ENCODE measurements around the gene ERG28. TPM values are rescaled to one million over a fixed set of nuclear protein-coding genes. Genes with fewer than 3 reads are reported as not detected.
A peak's percentile ranks its signal among the peaks of the same experiment; 100 is the strongest.

Gene ERG28
- total and polyA plus RNA-seq, 2 donors (not counting 1 experiment from before 2014, with no cell fraction given): 4.9 to 11.7 TPM

DNA sequence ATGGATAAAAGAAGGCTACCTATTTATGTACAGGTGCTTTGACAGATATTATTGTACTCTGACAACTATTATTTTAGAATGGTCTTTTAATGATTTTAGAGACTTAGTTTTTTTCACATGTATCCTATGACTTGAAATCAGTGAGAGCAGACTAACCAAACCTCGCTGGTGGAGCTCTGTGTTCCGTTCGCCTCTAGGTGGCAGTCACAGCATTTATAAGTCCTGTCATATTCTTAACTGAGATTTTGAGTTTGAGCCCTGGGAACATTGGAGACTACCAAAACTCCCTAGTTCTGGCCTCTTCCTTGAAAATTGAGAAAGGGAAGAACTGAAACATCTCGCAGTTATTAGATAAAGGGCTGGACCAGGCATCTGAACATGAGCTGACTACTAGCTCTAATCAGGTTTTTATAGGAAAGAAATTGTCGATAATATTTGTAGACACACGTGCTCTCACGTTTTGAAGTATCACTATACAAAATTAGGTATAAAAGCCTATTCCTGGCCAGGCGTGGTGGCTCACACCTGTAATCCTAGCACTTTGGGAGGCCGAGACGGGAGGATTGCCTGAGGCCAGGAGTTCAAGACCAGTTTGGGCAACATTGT, 48.6 kb upstream of the ERG28 start:
- POLR2A ChIA-PET: no interaction called here
- ATAC-seq (ENCODE audit: low read depth): peak; percentile 51
- no peak for TF ChIP-seq EZH2 (IDR thresholded peaks at IDR 0.05; ENCODE audit: borderline replicate concordance, insufficient read depth, low read depth, low read length, poor library complexity, severe bottlenecking)
- TF ChIP-seq, protein P1, sequence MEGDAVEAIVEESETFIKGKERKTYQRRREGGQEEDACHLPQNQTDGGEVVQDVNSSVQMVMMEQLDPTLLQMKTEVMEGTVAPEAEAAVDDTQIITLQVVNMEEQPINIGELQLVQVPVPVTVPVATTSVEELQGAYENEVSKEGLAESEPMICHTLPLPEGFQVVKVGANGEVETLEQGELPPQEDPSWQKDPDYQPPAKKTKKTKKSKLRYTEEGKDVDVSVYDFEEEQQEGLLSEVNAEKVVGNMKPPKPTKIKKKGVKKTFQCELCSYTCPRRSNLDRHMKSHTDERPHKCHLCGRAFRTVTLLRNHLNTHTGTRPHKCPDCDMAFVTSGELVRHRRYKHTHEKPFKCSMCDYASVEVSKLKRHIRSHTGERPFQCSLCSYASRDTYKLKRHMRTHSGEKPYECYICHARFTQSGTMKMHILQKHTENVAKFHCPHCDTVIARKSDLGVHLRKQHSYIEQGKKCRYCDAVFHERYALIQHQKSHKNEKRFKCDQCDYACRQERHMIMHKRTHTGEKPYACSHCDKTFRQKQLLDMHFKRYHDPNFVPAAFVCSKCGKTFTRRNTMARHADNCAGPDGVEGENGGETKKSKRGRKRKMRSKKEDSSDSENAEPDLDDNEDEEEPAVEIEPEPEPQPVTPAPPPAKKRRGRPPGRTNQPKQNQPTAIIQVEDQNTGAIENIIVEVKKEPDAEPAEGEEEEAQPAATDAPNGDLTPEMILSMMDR (IDR thresholded peaks at IDR 0.05): peak; percentile 86
- no peak overlapping the region for H3K4me2 ChIP-seq (replicated peaks; ENCODE audit: low read depth, low read length, poor library complexity, severe bottlenecking)
- H3K36me3 ChIP-seq (replicated peaks in 1 of 2; ENCODE audit: control extremely low read depth in 1 of 2, control insufficient read depth in 1 of 2, extremely low read depth in 1 of 2, insufficient read depth in 2 of 2, low read length in 1 of 2): peaks cover 3 to 7% of the 10 kb centered on the region in 2 experiments
- no peaks in the 10 kb centered on the region for H3K4me1 Mint-ChIP-seq
- H3K79me2 ChIP-seq (ENCODE audit: control insufficient read depth, insufficient read depth, low read length): no peaks in the 10 kb centered on the region
- no peak overlapping the region for H3K9ac ChIP-seq (ENCODE audit: low read length)
- intact Hi-C loops (cut with micrococcal nuclease): loop anchor here (1.0 to 5.0 kb wide), 2 partner anchors 173 to 273 kb away; no protein-coding TSS in a partner anchor
- 88% methylated on average over 2 of the region's 10 CpGs for WGBS (ENCODE audit: insufficient coverage)
- no peaks in the 10 kb centered on the region for H4K20me1 ChIP-seq (ENCODE audit: control insufficient read depth, insufficient read depth, low read length, poor library complexity, severe bottlenecking)
- no peaks in the 10 kb centered on the region for H3K27me3 ChIP-seq (replicated peaks in 1 of 4; ENCODE audit: control extremely low read depth in 1 of 4, control insufficient read depth in 3 of 4, insufficient read depth in 4 of 4, low read length in 3 of 4)
- H3K4me3 ChIP-seq (ENCODE audit: control extremely low read depth in 1 of 5, extremely low read depth in 1 of 5, insufficient read depth in 1 of 5, low read depth in 2 of 5, low read length in 4 of 5): no peak overlapping the region
- no peak overlapping the region for H3K4me3 Mint-ChIP-seq
- no peak overlapping the region for H3K27ac ChIP-seq (ENCODE audit: low read length in 2 of 2)
- no peaks in the 10 kb centered on the region for H3K9me3 ChIP-seq (ENCODE audit: control extremely low read depth in 1 of 3, control insufficient read depth in 2 of 3, insufficient read depth in 1 of 3, low read length in 2 of 3)
- no peak overlapping the region for H3K27ac Mint-ChIP-seq
- no peaks in the 10 kb centered on the region for H3K4me1 ChIP-seq (ENCODE audit: control insufficient read depth in 2 of 2, insufficient read depth in 2 of 2, low read length in 2 of 2)
- CTCF ChIA-PET: interaction anchor here (0.6 to 8.5 kb wide), 32 partner anchors 9 to 1969 kb away, joined by 3 to 197 read pairs (median 4); partner anchors contain the start of genes FLVCR2, IFT43 and TGFB3
- peak; percentile 75 for DNase-seq
- no peak overlapping the region for H2AFZ ChIP-seq (ENCODE audit: insufficient read depth, low read depth, low read length, poor library complexity, severe bottlenecking)
- H3K27me3 Mint-ChIP-seq: no peaks in the 10 kb centered on the region
- H3K9me3 Mint-ChIP-seq (ENCODE audit: insufficient read depth): no peaks in the 10 kb centered on the region

DNA sequence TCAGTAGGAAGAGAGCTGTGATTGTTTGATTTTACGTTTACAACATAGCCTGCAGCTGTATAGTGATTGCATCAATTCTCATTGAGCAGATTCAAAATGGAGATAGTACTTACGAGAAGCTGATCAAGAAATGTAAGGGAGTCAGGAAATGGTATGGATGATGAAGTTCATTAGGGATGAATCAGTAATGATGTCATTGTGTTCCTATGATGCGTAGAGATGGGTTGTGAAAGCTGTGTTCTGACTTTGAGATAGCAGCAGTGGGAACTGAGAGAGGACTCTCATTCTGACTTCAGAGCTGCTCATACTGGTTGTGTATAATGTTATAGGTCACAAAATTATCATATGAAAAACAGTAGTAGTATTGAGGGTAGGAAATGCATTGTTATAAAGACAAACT, 44.3 kb upstream of the ERG28 start:
- Mint-ChIP-seq H3K4me3 (no peak overlapping the region), H3K4me1 (no peaks in the 10 kb centered on the region), H3K9me3 (ENCODE audit: insufficient read depth) (no peaks in the 10 kb centered on the region), H3K27me3 (no peaks in the 10 kb centered on the region), H3K27ac (no peak overlapping the region)
- H3K9ac ChIP-seq (ENCODE audit: low read length): no peak overlapping the region
- intact Hi-C loops (cut with micrococcal nuclease): loop anchor here (5.0 kb wide), 1 partner anchor 177 kb away; no protein-coding TSS in a partner anchor
- H3K9me3 ChIP-seq (ENCODE audit: control extremely low read depth in 1 of 3, control insufficient read depth in 2 of 3, insufficient read depth in 1 of 3, low read length in 2 of 3): no peaks in the 10 kb centered on the region
- TF ChIP-seq, protein P1 (IDR thresholded peaks at IDR 0.05): no peak
- TF ChIP-seq EZH2 (IDR thresholded peaks at IDR 0.05; ENCODE audit: borderline replicate concordance, insufficient read depth, low read depth, low read length, poor library complexity, severe bottlenecking): no peak
- DNase-seq: no peak
- no peak for ATAC-seq (ENCODE audit: low read depth)
- H3K4me1 ChIP-seq (ENCODE audit: control insufficient read depth in 2 of 2, insufficient read depth in 2 of 2, low read length in 2 of 2): no peaks in the 10 kb centered on the region
- H3K4me3 ChIP-seq (ENCODE audit: control extremely low read depth in 1 of 5, extremely low read depth in 1 of 5, insufficient read depth in 1 of 5, low read depth in 2 of 5, low read length in 4 of 5): no peak overlapping the region
- H4K20me1 ChIP-seq (ENCODE audit: control insufficient read depth, insufficient read depth, low read length, poor library complexity, severe bottlenecking): no peaks in the 10 kb centered on the region
- no peak overlapping the region for H3K27ac ChIP-seq (ENCODE audit: low read length in 2 of 2)
- POLR2A ChIA-PET: no interaction called here
- no peak overlapping the region for H3K4me2 ChIP-seq (replicated peaks; ENCODE audit: low read depth, low read length, poor library complexity, severe bottlenecking)
- no peaks in the 10 kb centered on the region for H3K27me3 ChIP-seq (replicated peaks in 1 of 4; ENCODE audit: control extremely low read depth in 1 of 4, control insufficient read depth in 3 of 4, insufficient read depth in 4 of 4, low read length in 3 of 4)
- WGBS (ENCODE audit: insufficient coverage): 95% methylated on average over 3 of the region's 3 CpGs
- peaks cover 3 to 10% of the 10 kb centered on the region in 2 experiments for H3K36me3 ChIP-seq (replicated peaks in 1 of 2; ENCODE audit: control extremely low read depth in 1 of 2, control insufficient read depth in 1 of 2, extremely low read depth in 1 of 2, insufficient read depth in 2 of 2, low read length in 1 of 2)
- CTCF ChIA-PET: interaction anchor here (1.1 kb wide), 1 partner anchor 648 kb away, joined by 3 read pairs; no protein-coding TSS in a partner anchor
- H3K79me2 ChIP-seq (ENCODE audit: control insufficient read depth, insufficient read depth, low read length): no peaks in the 10 kb centered on the region
- no peak overlapping the region for H2AFZ ChIP-seq (ENCODE audit: insufficient read depth, low read depth, low read length, poor library complexity, severe bottlenecking)
